Adrenal gland (tissue), 5 donors: Measurements from ENCODE around the gene CRIP1.

Source experiments
- POLR2A ChIP-seq, 2 donors: fragments of 450-650 bp; IDR thresholded peaks; one replicate each; pipeline ENCODE4 v1.6.1; 2017; ENCODE audit warnings: antibody characterized with exemption in 2 of 2, mild to moderate bottlenecking in 2 of 2, moderate library complexity in 1 of 2
- TF ChIP-seq, protein P1 (sequence below), 6 experiments: fragments of 450-650 bp in 4 of 6; fragments of 200-600 bp in 2 of 6; sonication (generic) in 1 of 6; IDR thresholded peaks; 1 replicate in 5 of 6; 2 replicates in 1 of 6; pipeline versions ENCODE4 v1.5.1 to v1.8.0; 2016 to 2021; ENCODE audit warnings: antibody characterized with exemption in 6 of 6, mild to moderate bottlenecking in 2 of 6, moderate library complexity in 1 of 6
- donor health status: DM: no; HTN: no; CAD: no.

DNA sequence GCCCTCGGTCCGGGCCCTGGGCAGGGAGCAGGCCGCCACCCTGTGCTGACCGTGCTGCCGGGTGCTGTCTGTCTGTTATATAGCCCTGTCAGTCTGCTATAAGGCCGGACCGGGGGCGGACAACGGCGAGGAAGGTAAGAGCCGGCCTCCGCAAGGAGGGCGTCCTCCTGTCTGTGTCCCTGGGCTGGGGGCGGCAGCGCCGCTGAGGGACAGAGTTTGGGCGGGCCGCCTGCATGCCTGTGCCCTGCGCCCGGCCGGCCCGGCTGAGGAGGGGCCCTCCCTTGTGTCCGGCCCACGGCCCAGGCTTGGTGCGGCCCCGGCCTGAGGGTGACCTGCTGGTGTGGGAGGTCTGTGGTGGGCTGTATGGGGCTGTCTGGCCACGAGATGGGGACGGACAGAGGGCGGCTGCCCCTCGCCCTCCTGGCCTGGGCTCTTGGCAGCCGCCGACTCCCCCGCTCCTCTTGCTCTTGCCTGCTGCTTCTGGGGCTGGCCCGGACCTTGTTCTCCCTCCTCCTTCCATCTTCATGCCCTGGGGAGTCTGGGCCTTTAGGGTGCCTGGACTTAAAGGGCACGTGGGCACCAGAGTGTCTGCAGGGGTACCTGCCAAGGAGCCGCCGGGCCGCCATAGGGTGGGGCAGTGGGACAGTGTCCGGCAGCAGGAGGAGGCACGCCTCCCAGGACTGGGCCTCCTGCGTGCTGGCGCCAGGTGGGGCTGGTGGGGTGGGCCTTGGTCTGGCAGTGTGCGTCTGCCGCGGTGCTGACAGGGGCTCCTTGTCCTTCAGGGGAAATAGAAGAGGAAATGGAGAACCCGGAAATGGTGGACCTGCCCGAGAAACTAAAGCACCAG lies 37.2 kb upstream of the CRIP1 start:
- TF ChIP-seq, protein P1, sequence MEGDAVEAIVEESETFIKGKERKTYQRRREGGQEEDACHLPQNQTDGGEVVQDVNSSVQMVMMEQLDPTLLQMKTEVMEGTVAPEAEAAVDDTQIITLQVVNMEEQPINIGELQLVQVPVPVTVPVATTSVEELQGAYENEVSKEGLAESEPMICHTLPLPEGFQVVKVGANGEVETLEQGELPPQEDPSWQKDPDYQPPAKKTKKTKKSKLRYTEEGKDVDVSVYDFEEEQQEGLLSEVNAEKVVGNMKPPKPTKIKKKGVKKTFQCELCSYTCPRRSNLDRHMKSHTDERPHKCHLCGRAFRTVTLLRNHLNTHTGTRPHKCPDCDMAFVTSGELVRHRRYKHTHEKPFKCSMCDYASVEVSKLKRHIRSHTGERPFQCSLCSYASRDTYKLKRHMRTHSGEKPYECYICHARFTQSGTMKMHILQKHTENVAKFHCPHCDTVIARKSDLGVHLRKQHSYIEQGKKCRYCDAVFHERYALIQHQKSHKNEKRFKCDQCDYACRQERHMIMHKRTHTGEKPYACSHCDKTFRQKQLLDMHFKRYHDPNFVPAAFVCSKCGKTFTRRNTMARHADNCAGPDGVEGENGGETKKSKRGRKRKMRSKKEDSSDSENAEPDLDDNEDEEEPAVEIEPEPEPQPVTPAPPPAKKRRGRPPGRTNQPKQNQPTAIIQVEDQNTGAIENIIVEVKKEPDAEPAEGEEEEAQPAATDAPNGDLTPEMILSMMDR (IDR thresholded peaks at IDR 0.05), result no peak
- TF ChIP-seq POLR2A (IDR thresholded peaks at IDR 0.05), result no peak
